ENCODE results near the gene OR10G6. TPM values are rescaled to one million over a fixed set of nuclear protein-coding genes. Genes with fewer than 3 reads are reported as not detected.

OR10G6 gene
- total RNA-seq, 1 donor from 2014 or later = not detected

- H3K27ac Mint-ChIP-seq (ENCODE audit: unreplicated experiment) = no peak overlapping the region
- H3K36me3 Mint-ChIP-seq (ENCODE audit: low read depth, unreplicated experiment) = no peaks in the 10 kb centered on the region
- peaks cover 3% of the 10 kb centered on the region for H3K27me3 Mint-ChIP-seq (ENCODE audit: unreplicated experiment)
- no peak for DNase-seq (ENCODE audit: low spot score)
- no peak overlapping the region for H3K4me3 Mint-ChIP-seq (ENCODE audit: unreplicated experiment)
- no peaks in the 10 kb centered on the region for H3K9me3 Mint-ChIP-seq (ENCODE audit: unreplicated experiment)
- peaks cover 8% of the 10 kb centered on the region for H3K4me1 Mint-ChIP-seq (ENCODE audit: unreplicated experiment)
- TF ChIP-seq CTCF (IDR thresholded peaks at IDR 0.05; ENCODE audit: unreplicated experiment) = no peak
These were observed 18.0 kb downstream of the OR10G6 start for GRCh38 chr11:123976770-123977560.

- Mint-ChIP-seq H3K4me3 (ENCODE audit: unreplicated experiment) (no peak overlapping the region), H3K27me3 (ENCODE audit: unreplicated experiment) (peaks cover 3% of the 10 kb centered on the region), H3K27ac (ENCODE audit: unreplicated experiment) (no peak overlapping the region), H3K9me3 (ENCODE audit: unreplicated experiment) (no peaks in the 10 kb centered on the region), H3K36me3 (ENCODE audit: low read depth, unreplicated experiment) (no peaks in the 10 kb centered on the region), H3K4me1 (ENCODE audit: unreplicated experiment) (peaks cover 8% of the 10 kb centered on the region)
- no peak for TF ChIP-seq CTCF (IDR thresholded peaks at IDR 0.05; ENCODE audit: unreplicated experiment)
- DNase-seq (ENCODE audit: low spot score) = no peak
These were observed 21.1 kb downstream of the OR10G6 start for GRCh38 chr11:123973816-123974215.

GRCh38 chr11:123956752-123957151, 38.2 kb downstream of the OR10G6 start:
- H3K4me3 Mint-ChIP-seq (ENCODE audit: unreplicated experiment) = no peak overlapping the region
- no peak for DNase-seq (ENCODE audit: low spot score)
- peaks cover 4% of the 10 kb centered on the region for H3K4me1 Mint-ChIP-seq (ENCODE audit: unreplicated experiment)
- H3K9me3 Mint-ChIP-seq (ENCODE audit: unreplicated experiment) = no peaks in the 10 kb centered on the region
- no peak for TF ChIP-seq CTCF (IDR thresholded peaks at IDR 0.05; ENCODE audit: unreplicated experiment)
- H3K27me3 Mint-ChIP-seq (ENCODE audit: unreplicated experiment) = peaks cover 1% of the 10 kb centered on the region
- no peaks in the 10 kb centered on the region for H3K36me3 Mint-ChIP-seq (ENCODE audit: low read depth, unreplicated experiment)
- H3K27ac Mint-ChIP-seq (ENCODE audit: unreplicated experiment) = no peak overlapping the region

GRCh38 chr11:123945132-123945531, 49.8 kb downstream of the OR10G6 start:
- Mint-ChIP-seq H3K4me3 (ENCODE audit: unreplicated experiment) (no peak overlapping the region), H3K9me3 (ENCODE audit: unreplicated experiment) (no peaks in the 10 kb centered on the region), H3K4me1 (ENCODE audit: unreplicated experiment) (no peaks in the 10 kb centered on the region), H3K36me3 (ENCODE audit: low read depth, unreplicated experiment) (no peaks in the 10 kb centered on the region), H3K27ac (ENCODE audit: unreplicated experiment) (no peak overlapping the region), H3K27me3 (ENCODE audit: unreplicated experiment) (peaks cover 3% of the 10 kb centered on the region)
- DNase-seq (ENCODE audit: low spot score) = no peak
- TF ChIP-seq CTCF (IDR thresholded peaks at IDR 0.05; ENCODE audit: unreplicated experiment) = no peak

Other genes with a start within 250 kb of the OR10G6 start
- not detected for gene OR6X1, start 240.6 kb downstream of the OR10G6 start, total RNA-seq (ENCODE audit: unreplicated experiment)
- not detected for gene OR6M1, start 188.8 kb downstream of the OR10G6 start, total RNA-seq (ENCODE audit: unreplicated experiment)
- not detected for gene TMEM225, start 109.5 kb downstream of the OR10G6 start, total RNA-seq (ENCODE audit: unreplicated experiment)
- not detected for gene OR8D4, start 93.0 kb downstream of the OR10G6 start, total RNA-seq (ENCODE audit: unreplicated experiment)
- not detected for gene OR4D5, start 55.5 kb downstream of the OR10G6 start, total RNA-seq (ENCODE audit: unreplicated experiment)
- not detected for gene OR6T1, start 51.3 kb downstream of the OR10G6 start, total RNA-seq (ENCODE audit: unreplicated experiment)
- not detected for gene OR10S1, start 17.4 kb downstream of the OR10G6 start, total RNA-seq (ENCODE audit: unreplicated experiment)
- gene OR10G4, start 17.8 kb upstream of the OR10G6 start, total RNA-seq (ENCODE audit: unreplicated experiment) = not detected
- gene OR10G9, start 27.9 kb upstream of the OR10G6 start, total RNA-seq (ENCODE audit: unreplicated experiment) = not detected
- not detected for gene OR10G8, start 31.6 kb upstream of the OR10G6 start, total RNA-seq (ENCODE audit: unreplicated experiment)
- gene OR10G7, start 46.2 kb upstream of the OR10G6 start, total RNA-seq (ENCODE audit: unreplicated experiment) = not detected
- gene VWA5A, start 120.3 kb upstream of the OR10G6 start, total RNA-seq (ENCODE audit: unreplicated experiment) = 64.5 TPM
- 0.67 TPM for gene OR10D3, start 188.2 kb upstream of the OR10G6 start, total RNA-seq (ENCODE audit: unreplicated experiment)
- 0.13 TPM for gene OR8G1, start 245.9 kb upstream of the OR10G6 start, total RNA-seq (ENCODE audit: unreplicated experiment)

Measured in endothelial cell (in vitro differentiated cells).